HG03378 (cell line): ENCODE results near the gene LMNA.
A peak's percentile ranks its signal among the peaks of the same experiment; 100 is the strongest.
"Not testable (repeated sequence)": the region's sequence is repeated elsewhere in the genome, so short reads cannot be mapped to it uniquely, and the experiment has no call there.

Source experiments
- ATAC-seq: cut with Tn5 transposase; IDR thresholded peaks from one replicate; pipeline ENCODE4 v1.9.1; 2021; ENCODE audit warnings: mild to moderate bottlenecking, moderate library complexity; ENCODE audit not compliant: unreplicated experiment

LMNA gene

DNA sequence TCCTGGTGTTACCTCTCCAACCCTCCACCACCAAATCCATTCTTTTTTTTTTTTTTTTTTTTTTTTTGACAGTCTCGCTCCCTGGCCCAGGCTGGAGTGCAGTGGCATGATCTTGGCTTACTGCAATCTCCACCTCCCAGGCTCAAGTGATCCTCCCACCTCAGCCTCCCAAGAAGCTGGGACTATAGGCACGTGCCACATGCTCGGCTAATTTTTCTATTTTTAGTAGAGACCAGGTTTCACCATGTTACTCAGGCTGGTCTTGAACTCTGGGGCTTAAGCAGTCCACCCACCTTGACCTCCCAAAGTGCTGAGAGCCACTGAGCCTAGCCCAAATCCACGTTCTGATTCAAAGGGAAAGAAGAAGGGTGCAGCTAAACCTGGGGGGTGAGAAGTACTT is 6.5 kb downstream of the LMNA start:
- not testable (repeated sequence) for ATAC-seq

DNA sequence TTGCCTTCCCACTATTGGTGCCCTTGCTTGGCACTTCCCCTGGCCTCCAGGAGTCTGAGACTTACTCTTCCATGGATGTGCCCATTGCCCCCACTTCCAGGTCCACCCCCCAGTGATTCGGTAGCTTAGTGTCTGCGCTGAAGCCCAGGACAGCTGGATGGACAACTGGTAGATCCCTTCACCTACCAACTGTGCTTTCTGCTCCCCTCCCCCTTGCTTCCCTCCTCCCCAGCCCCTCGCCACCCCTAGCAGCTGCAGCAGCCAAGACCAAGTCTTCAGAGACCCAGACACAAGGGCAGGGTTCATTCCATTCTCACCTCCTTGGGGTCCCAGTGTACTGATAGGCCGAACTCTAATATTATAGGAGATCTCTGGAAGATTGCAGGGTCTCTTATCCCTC is 6.9 kb downstream of the LMNA start:
- no peak for ATAC-seq

DNA sequence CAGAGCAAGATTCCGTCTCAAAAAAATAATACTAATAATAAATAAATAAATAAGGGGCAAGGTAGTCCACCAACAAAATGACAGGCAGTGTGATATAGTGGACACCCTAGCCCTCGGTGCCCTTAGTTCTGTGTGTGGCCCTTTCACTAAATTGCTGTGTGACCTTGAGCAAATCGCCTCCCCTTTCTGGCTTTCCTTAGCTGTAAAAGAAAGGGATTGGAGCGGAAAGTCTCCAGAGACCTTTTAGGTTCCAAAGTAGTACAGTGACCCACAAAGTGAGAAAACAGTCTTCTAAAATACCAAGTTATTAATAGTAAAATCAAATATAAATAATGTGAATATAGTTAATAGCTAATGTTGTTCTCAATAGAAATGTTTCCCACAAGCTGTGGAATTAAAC is 7.6 kb downstream of the LMNA start:
- no peak for ATAC-seq

DNA sequence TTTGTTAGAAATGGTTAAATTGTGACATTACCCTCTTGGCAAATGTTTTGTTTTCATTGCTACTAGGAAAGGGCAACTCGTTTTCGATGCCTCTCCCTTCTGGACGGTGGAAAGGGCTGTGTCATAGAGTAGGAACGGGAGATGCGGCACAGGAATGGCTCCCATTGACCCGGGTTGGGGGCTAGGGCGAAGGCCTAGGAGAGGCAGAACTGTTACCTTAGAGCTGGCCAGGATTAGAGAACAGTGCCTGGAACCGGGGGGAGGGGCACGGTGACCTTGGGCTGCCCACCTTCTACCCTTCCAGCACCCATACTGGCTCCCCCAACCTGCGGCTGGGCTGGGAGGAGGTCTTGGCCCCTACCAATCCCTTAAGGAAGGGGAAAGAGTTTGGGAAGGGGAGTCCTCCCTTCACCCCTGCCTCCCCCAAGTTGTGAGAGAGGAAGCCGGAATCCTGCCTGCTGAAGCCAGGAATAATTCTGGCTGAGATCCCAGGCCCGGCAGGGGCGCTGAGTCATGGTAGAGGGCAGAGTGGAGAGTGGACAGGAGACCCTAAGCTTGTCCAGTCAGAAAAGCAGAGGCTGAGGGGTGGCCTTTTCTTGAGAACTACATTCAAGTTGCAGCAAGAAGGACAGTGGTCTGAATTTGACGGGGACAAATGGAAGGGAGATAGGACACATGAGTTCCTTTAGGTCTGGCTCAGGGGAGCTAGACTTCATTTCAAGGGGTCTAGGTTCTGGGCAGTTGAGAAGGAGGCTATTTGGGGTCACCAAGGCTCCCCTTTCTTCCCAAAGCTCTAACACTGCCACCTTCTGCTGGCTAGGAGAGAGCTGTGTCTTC is 8.2 kb downstream of the LMNA start:
- no peak for ATAC-seq

DNA sequence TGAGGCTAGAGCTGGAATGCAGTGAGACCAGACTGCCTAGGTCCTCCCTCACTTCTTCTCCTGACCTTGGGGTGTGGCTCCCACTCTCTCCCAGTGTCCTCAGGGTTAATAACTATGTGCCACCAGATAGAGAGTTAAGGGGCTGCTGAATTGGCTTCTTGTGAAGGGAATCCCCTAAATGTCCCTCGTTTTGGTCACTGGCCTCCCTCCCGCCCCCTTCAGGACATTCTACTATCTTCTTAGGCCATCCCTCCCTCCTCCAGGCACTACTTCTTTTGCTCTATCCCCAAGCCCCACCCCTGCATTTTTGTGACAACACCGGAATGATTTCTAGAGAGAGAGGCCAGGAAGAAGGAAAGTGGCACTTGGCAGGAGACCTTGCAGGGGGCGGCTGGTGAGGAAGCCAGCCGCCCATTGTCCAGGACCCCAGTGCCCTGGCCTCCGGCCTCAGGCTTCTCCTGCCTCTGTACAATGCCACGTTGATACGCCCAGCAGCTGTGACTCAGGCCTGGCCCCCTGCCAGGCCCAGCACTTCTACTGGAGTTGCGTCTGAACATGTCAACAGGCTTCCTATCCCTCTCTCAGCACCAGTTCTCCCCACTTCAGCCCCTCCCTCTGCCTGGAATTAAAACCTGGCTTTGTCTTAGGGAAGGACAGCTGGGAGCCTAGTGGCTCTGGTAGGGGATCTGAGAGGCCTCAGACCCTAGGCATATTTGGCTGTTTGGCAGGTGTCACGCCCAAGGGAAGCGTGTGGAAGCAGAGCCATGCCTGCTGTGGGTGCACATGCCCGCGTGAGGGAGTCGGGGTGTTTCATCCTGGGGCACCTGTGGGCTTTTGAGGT is 9.1 kb downstream of the LMNA start:
- ATAC-seq, result no peak

DNA sequence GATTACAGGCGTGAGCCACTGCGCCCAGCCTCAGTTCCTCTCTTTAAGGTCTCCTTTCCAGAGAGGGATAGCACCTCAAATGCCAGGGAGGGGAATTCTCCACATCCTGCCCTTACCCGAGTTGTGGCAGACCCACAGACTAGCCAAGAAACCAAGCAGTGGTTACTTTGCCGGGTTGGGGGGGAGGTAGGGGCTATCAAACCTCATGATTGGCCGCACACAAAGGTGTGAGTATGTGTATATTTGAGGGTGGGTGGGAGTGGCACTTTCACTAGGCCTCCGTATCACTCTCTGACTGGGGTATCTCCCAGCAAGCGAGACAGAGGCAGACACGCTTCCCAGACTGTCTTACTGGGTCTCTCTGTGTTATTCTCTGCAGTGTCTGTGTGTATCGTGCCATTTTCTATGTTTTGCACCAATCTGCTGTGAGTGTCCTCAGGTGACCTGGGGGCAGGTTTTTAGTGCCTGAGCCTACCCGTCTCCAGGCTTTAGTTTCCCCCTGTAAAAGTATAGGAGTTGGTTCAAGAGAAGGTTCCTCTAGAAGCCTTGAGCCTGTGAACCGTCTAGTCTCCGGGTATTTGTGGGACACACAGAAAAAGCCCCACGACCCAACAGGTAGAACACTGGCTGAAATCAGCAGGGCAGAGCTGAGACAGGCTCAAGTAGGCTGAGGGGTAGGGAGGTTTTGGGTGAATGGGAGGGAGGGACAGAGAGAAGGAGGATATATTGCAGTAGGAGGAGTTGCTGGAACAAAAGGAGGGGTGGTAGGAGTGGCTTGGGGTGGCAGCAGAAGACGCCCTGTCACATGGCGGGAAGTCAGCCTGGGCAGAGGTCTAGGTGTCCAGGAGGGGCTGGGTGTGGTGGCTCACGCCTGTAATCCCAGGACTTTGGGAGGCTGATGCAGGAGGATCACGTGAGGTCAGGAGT is 10.3 kb downstream of the LMNA start:
- ATAC-seq, result no peak

DNA sequence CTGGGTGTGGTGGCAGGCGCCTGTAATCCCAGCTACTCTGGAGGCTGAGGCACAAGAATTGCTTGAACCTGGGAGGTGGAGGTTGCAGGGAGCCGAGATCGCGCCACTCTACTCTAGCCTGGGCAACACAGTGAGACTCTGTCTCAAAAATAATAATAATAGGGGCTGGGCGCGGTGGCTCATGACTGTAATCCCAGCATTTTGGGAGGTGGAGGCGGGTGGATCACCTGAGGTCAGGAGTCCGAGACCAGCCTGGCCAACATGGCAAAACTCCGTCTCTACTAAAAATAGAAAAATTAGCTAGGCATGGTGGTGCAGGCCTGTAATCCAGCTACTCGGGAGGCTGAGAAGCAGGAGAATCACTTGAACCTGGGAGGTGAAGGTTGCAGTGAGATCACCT is 11.0 kb downstream of the LMNA start:
- ATAC-seq, result not testable (repeated sequence)

DNA sequence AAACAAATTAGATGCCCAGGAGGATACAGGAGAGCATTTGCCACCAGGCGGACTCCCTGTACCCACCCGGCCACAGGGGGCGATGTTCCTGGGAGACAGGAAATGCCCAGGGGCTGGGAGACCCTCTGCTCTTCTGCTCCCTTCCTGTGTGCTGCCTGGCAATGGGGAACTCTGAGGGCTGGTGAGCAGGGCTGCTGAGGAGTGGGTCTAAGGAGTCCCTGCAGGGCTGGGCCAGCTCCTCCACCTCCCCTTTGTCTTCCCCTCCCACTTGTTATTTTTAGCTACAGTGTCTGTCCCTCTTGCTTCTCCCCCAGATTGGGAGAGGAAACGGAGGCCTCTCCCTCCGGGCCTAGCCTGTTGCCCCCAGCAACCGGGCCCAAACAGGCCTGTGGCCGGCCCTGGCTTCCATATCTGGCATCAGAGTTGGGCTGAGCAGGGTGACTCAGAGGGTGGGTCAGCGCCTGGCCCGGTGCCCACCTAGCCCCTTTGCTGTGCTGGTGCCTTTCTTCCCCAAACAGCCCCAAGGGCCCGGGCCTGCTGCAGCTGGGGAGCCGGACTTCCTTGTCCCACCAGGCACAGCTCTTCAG is 11.6 kb downstream of the LMNA start:
- ATAC-seq, result peak; percentile 34

DNA sequence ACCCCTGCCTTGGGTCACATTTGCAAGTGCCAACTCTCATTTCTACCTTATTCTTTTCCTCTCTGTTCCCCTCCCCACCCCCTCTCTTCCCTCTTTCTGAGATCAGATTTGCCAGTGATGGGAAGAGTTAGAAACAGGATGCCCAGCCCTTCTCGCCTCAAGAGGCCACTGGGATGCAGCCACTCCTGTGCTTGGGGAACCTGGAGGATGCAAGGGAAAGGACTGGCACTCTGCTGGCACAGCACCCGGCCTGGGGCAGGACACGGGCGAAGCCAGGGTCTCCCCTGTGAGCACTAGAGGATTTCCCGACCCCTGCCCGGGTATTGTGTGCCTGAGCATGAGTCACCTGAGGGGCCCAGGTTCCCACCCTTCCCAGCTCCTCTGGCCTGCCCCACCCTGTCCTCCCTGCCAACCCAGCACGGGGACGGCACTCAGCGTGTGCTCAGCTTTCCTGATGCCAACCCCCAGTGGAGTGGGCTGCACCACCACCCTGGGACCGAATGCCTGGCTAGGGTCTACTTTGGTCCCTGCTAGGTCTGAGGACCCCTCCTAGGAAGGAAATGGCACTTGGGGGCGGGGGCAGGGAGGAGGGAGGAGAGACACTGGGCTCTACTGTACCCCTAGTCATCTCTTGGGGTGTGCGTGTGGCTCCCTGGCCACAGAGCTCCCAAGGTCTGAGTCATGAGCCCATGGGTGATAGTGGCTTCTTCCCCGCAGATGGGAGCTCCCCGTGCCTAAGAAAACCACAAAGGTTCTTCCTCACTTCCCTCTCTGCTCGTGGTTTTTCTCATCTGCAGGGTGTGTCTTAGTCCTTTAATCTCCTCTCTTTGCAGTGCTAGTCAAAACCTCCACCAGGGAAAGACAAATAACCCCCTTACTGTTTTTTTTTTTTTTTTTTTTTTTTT is 12.4 kb downstream of the LMNA start:
- peak; percentile 33 for ATAC-seq

DNA sequence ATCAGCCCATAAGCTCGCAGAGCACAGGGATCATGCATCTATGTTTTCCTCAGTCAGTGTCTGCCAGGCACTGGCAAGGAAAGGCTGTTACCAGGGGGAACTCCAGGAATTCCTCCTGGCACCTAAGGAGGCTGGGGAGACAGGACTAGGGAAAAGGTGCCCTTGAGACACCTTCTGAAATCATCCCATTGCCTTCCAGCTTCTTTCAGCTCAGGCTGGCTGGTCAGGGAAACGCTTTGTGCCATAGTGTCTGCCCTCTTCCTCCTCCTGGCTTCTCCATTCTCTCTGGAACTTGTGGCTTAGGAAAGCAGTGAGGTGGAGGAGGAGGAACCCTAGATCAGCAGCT is 13.8 kb downstream of the LMNA start:
- ATAC-seq, result no peak

DNA sequence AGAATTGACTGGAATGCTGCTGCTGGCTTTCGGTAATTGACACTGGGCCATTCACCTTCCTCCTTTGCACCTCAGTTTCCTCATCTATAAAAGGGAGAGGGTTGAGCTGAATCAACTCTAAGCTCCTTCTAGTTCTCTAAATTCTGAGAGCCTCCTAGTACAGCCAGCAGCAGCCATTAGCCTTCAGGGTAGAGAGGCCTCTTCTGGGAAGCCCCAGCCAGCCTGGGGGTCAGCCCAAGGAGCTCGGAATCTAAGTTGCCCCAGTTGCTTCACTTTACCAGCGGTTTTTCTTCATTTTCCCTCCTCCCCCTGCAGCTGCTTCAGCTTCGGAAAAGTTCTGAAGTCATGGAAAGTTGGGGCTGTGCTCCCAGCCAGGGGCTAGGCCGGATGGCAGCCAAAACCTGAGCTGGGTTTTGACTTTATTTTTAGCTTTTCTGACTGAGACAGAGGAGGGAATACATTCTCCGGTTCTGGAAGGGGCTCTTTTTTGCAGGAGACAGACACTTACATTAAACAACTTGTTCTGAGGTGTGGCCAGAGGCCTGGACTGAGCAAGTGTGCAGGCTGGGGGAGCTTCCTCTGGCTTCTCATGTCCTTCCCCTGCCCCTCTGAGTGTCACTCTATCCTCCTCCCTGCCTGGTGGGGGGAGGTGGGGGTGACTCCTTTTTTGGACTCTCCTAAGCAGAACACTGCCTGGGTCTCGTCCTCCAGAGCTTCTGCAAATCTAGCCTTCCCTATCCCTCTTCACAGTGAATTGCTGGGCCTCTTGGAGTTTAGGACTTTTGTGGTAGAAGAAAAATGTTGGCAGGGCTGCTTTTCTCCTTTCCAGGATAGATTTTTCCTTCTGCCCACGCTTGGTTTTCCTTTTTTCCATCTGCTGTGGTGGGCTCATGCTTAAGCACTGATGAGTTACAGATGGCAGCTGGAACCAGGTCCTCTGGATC is 14.4 kb downstream of the LMNA start:
- no peak for ATAC-seq

DNA sequence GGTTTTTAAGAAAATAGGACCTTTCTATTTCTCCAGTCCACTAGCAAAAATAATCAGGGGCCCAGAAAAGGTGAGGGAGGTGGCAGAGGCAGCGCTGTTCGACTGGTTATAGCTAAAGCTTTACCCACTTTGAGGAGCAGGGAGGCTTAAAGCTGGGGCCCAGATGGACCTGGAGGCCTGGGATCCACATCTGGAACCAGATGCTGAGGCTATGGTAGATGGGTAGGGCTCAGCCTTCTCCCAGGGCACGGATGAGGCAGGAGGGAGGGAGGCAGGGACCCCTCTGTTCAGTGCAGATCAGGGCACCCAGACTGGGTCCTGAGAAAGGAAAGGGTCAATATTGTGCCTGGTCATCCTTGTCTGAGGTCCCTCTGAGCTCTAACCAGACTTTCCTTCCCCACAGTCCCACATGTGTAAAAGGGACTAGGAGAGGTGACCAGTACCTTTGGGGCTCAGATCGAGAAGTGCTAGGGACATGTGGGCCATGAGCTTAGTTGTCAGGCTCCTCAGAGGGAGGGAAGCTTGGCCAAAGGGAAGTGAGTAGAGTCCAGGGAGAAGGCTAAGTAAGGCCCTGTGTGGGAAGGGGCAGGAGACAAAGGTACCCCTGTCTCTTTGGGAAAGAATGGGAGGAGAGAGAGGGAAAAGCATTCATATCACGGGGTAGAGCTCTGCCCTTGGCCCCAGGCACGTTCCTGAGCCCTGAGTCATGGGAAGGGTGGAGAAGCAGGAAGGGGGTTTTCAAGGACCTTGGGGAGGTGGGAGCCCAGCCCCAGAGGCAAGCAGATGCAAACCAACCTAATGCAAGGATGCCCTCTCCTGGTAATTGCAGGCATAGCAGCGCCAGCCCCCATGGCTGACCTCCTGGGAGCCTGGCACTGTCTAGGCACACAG is 15.4 kb downstream of the LMNA start:
- no peak for ATAC-seq

DNA sequence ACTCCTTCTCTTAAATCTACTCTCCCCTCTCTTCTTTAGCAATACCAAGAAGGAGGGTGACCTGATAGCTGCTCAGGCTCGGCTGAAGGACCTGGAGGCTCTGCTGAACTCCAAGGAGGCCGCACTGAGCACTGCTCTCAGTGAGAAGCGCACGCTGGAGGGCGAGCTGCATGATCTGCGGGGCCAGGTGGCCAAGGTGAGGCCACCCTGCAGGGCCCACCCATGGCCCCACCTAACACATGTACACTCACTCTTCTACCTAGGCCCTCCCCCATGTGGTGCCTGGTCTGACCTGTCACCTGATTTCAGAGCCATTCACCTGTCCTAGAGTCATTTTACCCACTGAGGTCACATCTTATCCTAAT is 16.0 kb downstream of the LMNA start:
- ATAC-seq, result no peak

DNA sequence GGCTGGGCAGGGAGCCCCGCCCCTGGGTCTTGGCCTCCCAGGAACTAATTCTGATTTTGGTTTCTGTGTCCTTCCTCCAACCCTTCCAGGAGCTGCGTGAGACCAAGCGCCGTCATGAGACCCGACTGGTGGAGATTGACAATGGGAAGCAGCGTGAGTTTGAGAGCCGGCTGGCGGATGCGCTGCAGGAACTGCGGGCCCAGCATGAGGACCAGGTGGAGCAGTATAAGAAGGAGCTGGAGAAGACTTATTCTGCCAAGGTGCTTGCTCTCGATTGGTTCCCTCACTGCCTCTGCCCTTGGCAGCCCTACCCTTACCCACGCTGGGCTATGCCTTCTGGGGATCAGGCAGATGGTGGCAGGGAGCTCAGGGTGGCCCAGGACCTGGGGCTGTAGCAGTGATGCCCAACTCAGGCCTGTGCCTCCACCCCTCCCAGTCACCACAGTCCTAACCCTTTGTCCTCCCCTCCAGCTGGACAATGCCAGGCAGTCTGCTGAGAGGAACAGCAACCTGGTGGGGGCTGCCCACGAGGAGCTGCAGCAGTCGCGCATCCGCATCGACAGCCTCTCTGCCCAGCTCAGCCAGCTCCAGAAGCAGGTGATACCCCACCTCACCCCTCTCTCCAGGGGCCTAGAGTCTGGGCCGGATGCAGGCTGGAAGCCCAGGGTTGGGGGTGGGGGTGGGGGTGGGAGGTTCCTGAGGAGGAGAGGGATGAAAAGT is 20.4 kb downstream of the LMNA start:
- no peak for ATAC-seq

DNA sequence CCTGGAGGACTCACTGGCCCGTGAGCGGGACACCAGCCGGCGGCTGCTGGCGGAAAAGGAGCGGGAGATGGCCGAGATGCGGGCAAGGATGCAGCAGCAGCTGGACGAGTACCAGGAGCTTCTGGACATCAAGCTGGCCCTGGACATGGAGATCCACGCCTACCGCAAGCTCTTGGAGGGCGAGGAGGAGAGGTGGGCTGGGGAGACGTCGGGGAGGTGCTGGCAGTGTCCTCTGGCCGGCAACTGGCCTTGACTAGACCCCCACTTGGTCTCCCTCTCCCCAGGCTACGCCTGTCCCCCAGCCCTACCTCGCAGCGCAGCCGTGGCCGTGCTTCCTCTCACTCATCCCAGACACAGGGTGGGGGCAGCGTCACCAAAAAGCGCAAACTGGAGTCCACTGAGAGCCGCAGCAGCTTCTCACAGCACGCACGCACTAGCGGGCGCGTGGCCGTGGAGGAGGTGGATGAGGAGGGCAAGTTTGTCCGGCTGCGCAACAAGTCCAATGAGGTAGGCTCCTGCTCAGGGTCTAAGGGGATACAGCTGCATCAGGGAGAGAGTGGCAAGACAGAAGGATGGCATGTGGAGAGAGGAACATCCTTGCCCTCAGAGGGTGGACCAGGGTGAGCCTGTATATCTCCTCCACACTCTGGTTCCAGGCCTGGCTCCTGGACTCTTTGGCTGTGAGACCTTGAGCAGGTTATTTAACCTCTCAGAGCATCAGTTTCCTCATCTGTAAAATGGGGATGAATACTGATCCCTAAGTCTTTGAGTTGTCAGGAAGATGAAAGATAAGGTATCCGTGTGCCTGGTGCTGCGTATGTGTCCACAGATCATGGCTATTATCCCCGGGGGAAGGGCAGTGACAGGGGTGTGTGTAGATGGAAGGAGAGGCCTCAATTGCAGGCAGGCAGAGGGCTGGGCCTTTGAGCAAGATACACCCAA is 21.7 kb downstream of the LMNA start:
- no peak for ATAC-seq

DNA sequence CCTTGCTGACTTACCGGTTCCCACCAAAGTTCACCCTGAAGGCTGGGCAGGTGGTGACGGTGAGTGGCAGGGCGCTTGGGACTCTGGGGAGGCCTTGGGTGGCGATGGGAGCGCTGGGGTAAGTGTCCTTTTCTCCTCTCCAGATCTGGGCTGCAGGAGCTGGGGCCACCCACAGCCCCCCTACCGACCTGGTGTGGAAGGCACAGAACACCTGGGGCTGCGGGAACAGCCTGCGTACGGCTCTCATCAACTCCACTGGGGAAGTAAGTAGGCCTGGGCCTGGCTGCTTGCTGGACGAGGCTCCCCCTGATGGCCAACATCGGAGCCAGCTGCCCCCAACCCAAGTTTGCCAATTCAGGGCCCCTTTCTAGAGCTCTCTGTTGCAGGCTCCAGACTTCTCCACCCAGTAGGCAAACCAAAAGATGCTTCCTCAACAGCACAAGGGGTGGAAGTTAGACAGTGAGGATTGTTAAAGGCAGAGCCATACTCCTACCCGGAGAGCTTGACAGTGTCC is 22.5 kb downstream of the LMNA start:
- no peak for ATAC-seq
